DMS79 treated with DMSO at 0.1 percent for 48 hours (cell line): Measurements from ENCODE around the gene VSTM2L.

Experiments used
- DNase-seq: peaks from one replicate; lab custom pipeline; 2025; lab: John Stamatoyannopoulos, UW

Gene VSTM2L

GRCh38 chr20:37987602-37988290, 84.8 kb downstream of the VSTM2L start:
- no peak for DNase-seq

- no peak for DNase-seq
These were observed 85.5 kb downstream of the VSTM2L start for GRCh38 chr20:37988306-37988954.

- DNase-seq, result no peak
These were observed 86.8 kb downstream of the VSTM2L start for GRCh38 chr20:37989601-37990295.

- no peak for DNase-seq
These were observed 87.7 kb downstream of the VSTM2L start for GRCh38 chr20:37990571-37991151.

GRCh38 chr20:37991157-37991866, 88.4 kb downstream of the VSTM2L start:
- DNase-seq, result no peak

GRCh38 chr20:37991908-37992307, 89.0 kb downstream of the VSTM2L start:
- no peak for DNase-seq

GRCh38 chr20:37992802-37993409, 90.0 kb downstream of the VSTM2L start:
- DNase-seq, result no peak

GRCh38 chr20:37994512-37994911, 91.6 kb downstream of the VSTM2L start:
- peak; percentile 63 for DNase-seq
